Measurements from ENCODE around the gene MORF4L2. TPM values are rescaled to one million over a fixed set of nuclear protein-coding genes. Genes with fewer than 3 reads are reported as not detected.

Gene MORF4L2
- total and polyA plus RNA-seq, 2 donors (not counting 3 experiments of a cell fraction or from before 2014, with no cell fraction given) = 331 to 414 TPM

DNA sequence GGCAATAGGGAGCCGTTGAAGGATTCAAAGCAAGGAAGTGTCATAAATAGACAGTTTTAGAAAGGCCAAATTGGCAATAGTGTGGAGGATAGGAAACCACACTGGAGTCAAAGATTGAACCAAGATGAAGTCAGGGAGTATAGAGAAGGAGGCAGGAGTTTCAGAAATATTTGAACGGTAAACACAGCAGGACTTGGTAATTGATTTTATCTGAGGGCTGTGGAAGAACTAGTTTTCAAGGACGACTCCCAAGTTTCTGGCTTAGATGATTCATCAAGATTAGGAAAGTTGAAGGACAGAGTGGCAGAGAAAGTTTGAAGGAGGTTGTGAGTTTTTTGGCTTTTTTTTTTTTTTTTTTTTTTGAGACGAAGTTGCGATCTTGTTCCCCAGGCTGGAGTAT lies 12.7 kb upstream of the MORF4L2 start:
- intact Hi-C loops (cut with micrococcal nuclease) (no loop called here), dilution Hi-C loops (cut with MboI; ENCODE audit: extremely low pct_ligation_motif_present, low sequenced_read_pairs) (no loop called here)
- no peak overlapping the region for H3K27ac ChIP-seq (ENCODE audit: insufficient read depth, low read depth, low read length)
- no peak overlapping the region for H3K9ac ChIP-seq (replicated peaks; ENCODE audit: extremely low read depth, insufficient read depth, low read length)
- no peaks in the 10 kb centered on the region for H3K79me2 ChIP-seq (ENCODE audit: control insufficient read depth, insufficient read depth, low read length)
- H3K9me1 ChIP-seq (replicated peaks; ENCODE audit: control insufficient read depth, extremely low read depth, insufficient read depth, low read length) = no peaks in the 10 kb centered on the region
- POLR2A ChIA-PET = no interaction called here
- no peak overlapping the region for H2AFZ ChIP-seq (ENCODE audit: low read depth, low read length)
- no peaks in the 10 kb centered on the region for H3K36me3 ChIP-seq (ENCODE audit: control insufficient read depth in 2 of 2, extremely low read depth in 1 of 2, insufficient read depth in 2 of 2, low read length in 2 of 2)
- H3K4me1 ChIP-seq (ENCODE audit: control insufficient read depth, extremely low read depth, insufficient read depth, low read length) = no peaks in the 10 kb centered on the region
- H3K4me2 ChIP-seq (ENCODE audit: insufficient read depth, low read length) = no peak overlapping the region
- TF ChIP-seq GATA2 (IDR thresholded peaks at IDR 0.05; ENCODE audit: insufficient read depth, insufficient read length, low read depth, low read length) (no peak), POLR2AphosphoS5 (IDR thresholded peaks at IDR 0.05; ENCODE audit: insufficient read depth, low read depth, low read length) (no peak), JUN (IDR thresholded peaks at IDR 0.05; ENCODE audit: borderline replicate concordance, insufficient read depth, insufficient read length, low read depth) (no peak), MAX (IDR thresholded peaks at IDR 0.05; ENCODE audit: insufficient read depth, insufficient read length) (no peak), EZH2 (IDR thresholded peaks at IDR 0.05; ENCODE audit: borderline replicate concordance, low read depth, low read length, severe bottlenecking) (no peak), POLR2A (IDR thresholded peaks at IDR 0.05; ENCODE audit: low read depth, low read length) (no peak), FOS (IDR thresholded peaks at IDR 0.05; ENCODE audit: borderline replicate concordance, insufficient read depth, low read length) (no peak), MYC (IDR thresholded peaks at IDR 0.05; ENCODE audit: low read depth, low read length) (no peak)
- TF ChIP-seq, protein P1, sequence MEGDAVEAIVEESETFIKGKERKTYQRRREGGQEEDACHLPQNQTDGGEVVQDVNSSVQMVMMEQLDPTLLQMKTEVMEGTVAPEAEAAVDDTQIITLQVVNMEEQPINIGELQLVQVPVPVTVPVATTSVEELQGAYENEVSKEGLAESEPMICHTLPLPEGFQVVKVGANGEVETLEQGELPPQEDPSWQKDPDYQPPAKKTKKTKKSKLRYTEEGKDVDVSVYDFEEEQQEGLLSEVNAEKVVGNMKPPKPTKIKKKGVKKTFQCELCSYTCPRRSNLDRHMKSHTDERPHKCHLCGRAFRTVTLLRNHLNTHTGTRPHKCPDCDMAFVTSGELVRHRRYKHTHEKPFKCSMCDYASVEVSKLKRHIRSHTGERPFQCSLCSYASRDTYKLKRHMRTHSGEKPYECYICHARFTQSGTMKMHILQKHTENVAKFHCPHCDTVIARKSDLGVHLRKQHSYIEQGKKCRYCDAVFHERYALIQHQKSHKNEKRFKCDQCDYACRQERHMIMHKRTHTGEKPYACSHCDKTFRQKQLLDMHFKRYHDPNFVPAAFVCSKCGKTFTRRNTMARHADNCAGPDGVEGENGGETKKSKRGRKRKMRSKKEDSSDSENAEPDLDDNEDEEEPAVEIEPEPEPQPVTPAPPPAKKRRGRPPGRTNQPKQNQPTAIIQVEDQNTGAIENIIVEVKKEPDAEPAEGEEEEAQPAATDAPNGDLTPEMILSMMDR (IDR thresholded peaks at IDR 0.05; ENCODE audit: extremely low read depth in 1 of 2, insufficient read depth in 1 of 2, low read depth in 1 of 2, low read length in 2 of 2) = no peak
- H3K4me3 ChIP-seq (replicated peaks in 1 of 3; ENCODE audit: insufficient read depth in 1 of 3, low read depth in 1 of 3, low read length in 3 of 3) = no peak overlapping the region
- no TSS peak for BruUV-seq (replicated peaks)
- no peak for DNase-seq (ENCODE audit: low read depth, low spot score)
- CTCF ChIA-PET = interaction anchor here (1.1 kb wide), 1 partner anchor 75 kb away, joined by 3 read pairs; no protein-coding TSS in a partner anchor
- H3K9me3 ChIP-seq (replicated peaks; ENCODE audit: control insufficient read depth, insufficient read depth, low read length) = no peaks in the 10 kb centered on the region
- FAIRE-seq = no peak
- no peaks in the 10 kb centered on the region for H4K20me1 ChIP-seq (replicated peaks; ENCODE audit: control insufficient read depth, extremely low read depth, insufficient read depth, low read length)
- peaks cover 0 to 3% of the 10 kb centered on the region in 2 experiments for H3K27me3 ChIP-seq (ENCODE audit: control insufficient read depth in 2 of 2, insufficient read depth in 2 of 2, low read length in 2 of 2)

All from endothelial cell of umbilical vein (primary cell).